Fibroblast of skin of right quadriceps (primary cell): ENCODE data around the gene BTBD19.

ENCODE experiments used
- DNase-seq: peaks from one replicate; pipeline ENCODE4 v3.0.0-alpha.2; 2013

Gene BTBD19

GRCh38 chr1:44862829-44863401, 54.6 kb downstream of the BTBD19 start:
- peak; percentile 17 for DNase-seq
